Measurements from ENCODE around the gene XIRP1.

The XIRP1 gene

DNA sequence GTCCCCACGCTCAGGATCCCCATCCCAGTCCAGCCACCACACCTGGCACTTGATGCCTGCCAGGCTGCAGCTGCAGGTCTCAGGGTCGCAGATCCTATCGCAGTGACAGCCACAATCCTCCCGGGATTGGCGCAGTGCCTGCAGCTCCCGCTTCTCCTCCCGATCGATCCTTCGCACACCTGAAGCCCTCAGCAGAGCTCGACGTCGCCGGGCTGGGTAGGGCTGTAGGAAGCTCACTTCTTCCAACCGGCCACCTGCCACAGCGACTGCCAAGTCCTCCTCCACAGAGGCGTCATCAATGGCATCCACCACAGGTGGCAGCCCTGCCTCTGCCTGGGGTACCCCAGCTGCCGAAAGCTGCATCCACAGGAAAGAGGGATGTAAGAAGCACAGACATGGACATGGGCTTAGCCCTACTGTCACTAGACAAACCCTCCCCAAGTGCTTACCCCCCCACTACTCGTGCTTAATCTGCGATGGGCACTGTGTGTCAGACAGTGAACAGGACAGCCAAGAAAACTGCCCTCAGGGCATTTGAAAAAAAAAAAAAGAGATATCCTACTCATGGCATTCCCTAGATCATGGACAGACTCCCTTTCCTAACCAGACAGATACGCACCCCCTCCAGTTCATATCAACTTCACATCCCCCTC, 48.2 kb downstream of the XIRP1 start:
- Mint-ChIP-seq H3K36me3 (peaks cover 46 to 77% of the 10 kb centered on the region in 2 donors), H3K9me3 (no peaks in the 10 kb centered on the region), H3K4me1 (peaks cover 62 to 88% of the 10 kb centered on the region in 2 donors), H3K27ac (peak overlapping the region; percentile 44), H3K27me3 (no peaks in the 10 kb centered on the region), H3K4me3 (no peak overlapping the region)
- ATAC-seq (replicated peaks) (no peak), DNase-seq (no peak)

DNA sequence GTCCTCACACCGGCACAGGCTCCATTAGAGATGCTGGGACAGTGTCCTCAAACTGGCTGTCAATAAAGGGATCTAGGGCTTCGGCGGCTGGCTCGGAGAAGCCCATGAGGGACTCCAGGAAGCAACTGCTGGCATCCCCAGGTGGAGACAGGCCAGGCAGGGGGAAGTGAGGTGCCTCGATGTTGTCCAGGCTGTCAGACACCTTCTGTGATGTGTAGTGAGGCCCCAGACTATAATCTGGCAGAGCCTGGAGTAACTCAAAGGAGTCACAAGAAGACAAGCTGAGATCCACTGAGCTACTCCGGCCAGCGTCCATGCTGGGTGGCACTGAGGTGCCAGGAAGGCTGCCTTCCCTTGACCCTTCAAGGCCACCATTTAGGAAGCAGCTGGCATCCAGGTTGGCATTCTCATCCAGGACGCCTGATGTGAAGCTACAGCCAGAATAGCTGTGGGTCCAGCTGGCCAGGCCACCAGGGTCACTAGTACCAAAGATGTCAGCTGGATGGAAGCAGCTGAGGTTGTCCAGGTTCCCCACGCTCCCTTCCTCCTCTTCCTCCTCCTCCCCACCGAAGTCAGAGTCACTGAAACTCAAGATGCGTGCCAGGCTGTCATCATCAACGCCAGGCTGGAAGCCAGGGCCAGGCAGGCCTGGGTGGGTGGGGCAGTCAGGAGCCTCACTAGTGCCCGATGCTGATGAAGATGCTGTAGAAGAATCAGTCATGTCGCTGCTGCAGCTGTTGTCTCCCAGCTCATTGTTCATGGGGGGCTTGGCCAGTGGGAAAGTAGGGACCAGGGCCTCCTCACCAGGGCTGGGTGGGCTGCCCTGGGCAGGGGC, 49.1 kb downstream of the XIRP1 start:
- Mint-ChIP-seq H3K36me3 (peaks cover 41 to 75% of the 10 kb centered on the region in 2 donors), H3K27ac (peak overlapping the region; percentile 74), H3K4me3 (no peak overlapping the region), H3K27me3 (no peaks in the 10 kb centered on the region), H3K4me1 (peaks cover 59 to 88% of the 10 kb centered on the region in 2 donors), H3K9me3 (no peaks in the 10 kb centered on the region)
- ATAC-seq (replicated peaks), result no peak
- DNase-seq, result no peak

DNA sequence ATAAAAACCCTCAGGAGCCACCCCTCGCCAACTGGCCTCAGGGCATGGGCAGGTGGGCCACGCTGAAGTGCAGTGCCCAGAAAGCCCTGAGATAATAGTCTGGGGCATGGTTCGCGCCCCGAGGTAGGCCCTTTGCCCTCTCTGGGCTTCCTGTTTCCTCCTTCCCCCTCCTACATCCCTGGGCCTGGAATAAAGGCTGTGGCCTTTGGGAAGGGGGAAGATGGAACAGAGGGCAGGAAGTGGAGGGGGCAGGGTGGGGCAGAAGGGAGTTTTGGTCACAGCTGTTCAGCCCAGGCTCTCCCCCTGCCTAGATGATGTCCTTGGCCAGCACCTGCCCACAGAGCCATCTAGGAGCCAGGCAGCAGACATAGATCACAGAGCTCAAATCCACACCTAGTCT, 50.3 kb downstream of the XIRP1 start:
- H3K4me1 Mint-ChIP-seq, result peaks cover 49 to 83% of the 10 kb centered on the region in 2 donors
- ATAC-seq (replicated peaks), result no peak
- peaks cover 39 to 68% of the 10 kb centered on the region in 2 donors for H3K36me3 Mint-ChIP-seq
- no peaks in the 10 kb centered on the region for H3K27me3 Mint-ChIP-seq
- H3K27ac Mint-ChIP-seq, result peak overlapping the region; percentile 74
- no peak overlapping the region for H3K4me3 Mint-ChIP-seq
- H3K9me3 Mint-ChIP-seq, result no peaks in the 10 kb centered on the region
- no peak for DNase-seq

DNA sequence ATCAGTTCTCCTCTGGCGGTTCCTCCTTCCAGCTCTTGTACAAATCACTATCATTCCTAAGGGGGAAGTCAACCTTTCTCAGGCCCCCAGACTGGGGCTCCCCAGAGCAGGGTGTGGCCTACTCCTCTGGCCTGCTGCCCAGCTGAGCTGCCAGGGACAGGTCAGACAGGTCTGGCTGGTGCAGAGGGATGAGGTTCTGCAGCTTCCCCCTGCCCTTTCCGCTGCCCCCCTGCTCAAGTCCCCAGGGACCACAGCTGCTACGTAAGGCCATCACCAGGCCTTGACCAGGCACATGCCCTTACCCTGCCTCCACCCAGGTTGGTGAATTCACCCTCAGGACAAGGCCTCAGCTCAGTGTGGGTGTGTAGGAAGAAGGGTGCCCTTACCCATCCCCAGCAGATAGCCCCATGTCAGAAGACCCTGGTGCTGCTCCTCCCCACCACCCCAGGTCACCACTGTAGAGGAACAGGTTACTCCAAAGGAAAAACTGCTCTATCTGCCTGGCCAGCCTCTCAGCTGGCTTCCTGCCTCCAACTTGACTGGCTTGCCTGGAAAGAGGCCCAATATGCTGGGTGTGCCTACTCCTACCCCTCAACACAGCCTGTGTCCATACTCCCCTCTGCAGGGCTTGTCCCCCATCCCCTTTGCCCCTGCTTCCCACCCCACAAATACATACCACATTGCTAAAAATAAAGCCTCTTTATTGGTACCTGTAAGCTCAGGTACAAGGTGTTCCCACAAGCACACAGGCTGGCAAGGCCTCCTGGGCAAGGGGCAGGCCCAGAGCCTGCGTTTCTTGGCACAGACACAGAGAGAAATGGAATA, 51.0 kb downstream of the XIRP1 start:
- peak overlapping the region in 1 of 2 donors; percentile 11 for H3K4me3 Mint-ChIP-seq
- peak overlapping the region; percentile 92 for H3K27ac Mint-ChIP-seq
- peaks cover 34 to 66% of the 10 kb centered on the region in 2 donors for H3K36me3 Mint-ChIP-seq
- H3K27me3 Mint-ChIP-seq, result no peaks in the 10 kb centered on the region
- H3K4me1 Mint-ChIP-seq, result peaks cover 43 to 76% of the 10 kb centered on the region in 2 donors
- DNase-seq, result no peak
- peak; percentile 23 to 31 for ATAC-seq (replicated peaks)
- H3K9me3 Mint-ChIP-seq, result no peaks in the 10 kb centered on the region

DNA sequence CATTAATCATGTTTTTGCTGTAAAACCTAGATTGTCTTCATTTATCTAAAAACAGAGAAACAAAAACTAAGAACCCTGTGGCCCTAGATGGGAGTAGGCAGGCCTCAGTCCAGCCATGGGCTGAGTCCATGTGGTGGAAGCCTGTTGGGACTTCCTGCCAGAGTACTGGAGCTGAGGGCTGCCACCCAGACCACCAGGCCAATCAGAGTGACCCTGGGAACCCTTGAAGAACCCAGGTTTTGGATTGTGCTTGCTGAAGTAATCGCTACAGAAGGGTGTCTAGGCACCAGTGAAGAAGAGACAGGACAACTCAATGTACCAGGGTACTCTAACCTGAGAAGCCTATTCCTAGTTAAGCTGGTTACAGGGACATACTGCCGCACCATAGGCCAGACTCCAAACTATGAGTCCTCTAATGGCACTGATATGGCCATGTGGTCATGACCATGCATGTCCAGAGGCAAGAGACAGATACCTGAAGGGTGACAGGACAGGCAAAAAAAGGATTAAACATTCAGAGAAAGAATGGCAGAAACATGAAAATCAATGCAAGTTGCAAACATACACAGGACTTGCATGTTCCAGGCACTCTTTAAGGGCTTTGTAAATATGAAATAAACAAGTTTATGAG, 51.9 kb downstream of the XIRP1 start:
- H3K27ac Mint-ChIP-seq, result peak overlapping the region; percentile 42
- DNase-seq (no peak), ATAC-seq (replicated peaks) (no peak)
- no peaks in the 10 kb centered on the region for H3K27me3 Mint-ChIP-seq
- H3K4me1 Mint-ChIP-seq, result peaks cover 38 to 69% of the 10 kb centered on the region in 2 donors
- H3K9me3 Mint-ChIP-seq, result no peaks in the 10 kb centered on the region
- peaks cover 29 to 58% of the 10 kb centered on the region in 2 donors for H3K36me3 Mint-ChIP-seq
- H3K4me3 Mint-ChIP-seq, result no peak overlapping the region

DNA sequence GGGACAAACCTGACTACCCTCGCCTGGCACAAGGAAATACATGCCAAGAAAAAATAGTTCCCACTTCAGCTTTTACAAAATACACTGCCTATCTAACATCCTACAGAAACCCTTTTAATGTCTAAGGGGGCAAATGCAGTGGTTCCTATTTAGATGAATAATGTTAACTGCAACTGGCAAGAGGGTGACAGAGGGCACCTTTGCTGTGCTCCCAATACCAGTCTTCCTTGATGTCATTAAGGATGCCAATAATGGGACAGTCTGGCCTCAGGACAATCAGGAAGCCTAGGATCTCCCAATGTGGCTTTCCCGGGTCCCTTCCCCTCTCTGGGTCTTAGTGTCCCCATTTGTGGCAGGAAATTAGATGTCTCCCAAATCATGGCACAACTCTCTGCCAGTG, 53.0 kb downstream of the XIRP1 start:
- H3K36me3 Mint-ChIP-seq, result peaks cover 23 to 52% of the 10 kb centered on the region in 2 donors
- DNase-seq, result no peak
- no peak overlapping the region for H3K4me3 Mint-ChIP-seq
- no peak for ATAC-seq (replicated peaks)
- H3K27ac Mint-ChIP-seq, result peak overlapping the region; percentile 62
- no peaks in the 10 kb centered on the region for H3K27me3 Mint-ChIP-seq
- peaks cover 35 to 64% of the 10 kb centered on the region in 2 donors for H3K4me1 Mint-ChIP-seq
- H3K9me3 Mint-ChIP-seq, result no peaks in the 10 kb centered on the region

DNA sequence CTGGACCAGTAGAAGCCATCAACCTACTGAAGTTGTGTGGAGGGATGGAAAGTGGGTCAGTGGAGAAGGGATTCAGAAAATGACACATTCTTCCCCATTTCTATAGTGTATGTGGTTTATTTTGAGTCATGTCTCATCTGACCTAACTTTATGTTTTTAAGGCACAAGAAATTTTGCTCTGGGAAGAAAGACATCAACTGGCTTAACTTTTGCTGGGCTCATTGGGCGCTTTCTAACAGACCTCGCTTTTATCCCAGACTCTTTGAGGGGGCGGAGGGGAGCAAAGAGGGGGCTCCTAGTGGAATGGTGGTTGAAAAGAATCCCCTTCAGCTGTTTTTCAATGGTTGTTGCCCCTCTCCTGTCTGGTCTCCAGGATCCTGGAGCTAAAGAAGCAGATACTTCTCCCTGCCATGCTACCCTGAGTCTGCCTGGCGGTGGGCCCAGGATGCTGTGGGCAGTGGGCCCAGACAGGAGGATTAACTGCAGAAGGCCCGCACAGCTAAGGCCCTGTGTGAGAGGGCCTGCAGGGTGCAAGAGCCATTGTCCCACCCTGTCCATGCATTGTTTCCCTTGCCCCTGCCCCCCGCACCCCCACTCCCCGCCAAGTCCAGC, 53.5 kb downstream of the XIRP1 start:
- Mint-ChIP-seq H3K36me3 (peaks cover 18 to 49% of the 10 kb centered on the region in 2 donors), H3K27ac (peak overlapping the region; percentile 79), H3K27me3 (no peaks in the 10 kb centered on the region), H3K4me3 (peak overlapping the region in 1 of 2 donors; percentile 14), H3K4me1 (peaks cover 37 to 64% of the 10 kb centered on the region in 2 donors), H3K9me3 (no peaks in the 10 kb centered on the region)
- DNase-seq (no peak), ATAC-seq (replicated peaks) (peak; percentile 74 to 75)

DNA sequence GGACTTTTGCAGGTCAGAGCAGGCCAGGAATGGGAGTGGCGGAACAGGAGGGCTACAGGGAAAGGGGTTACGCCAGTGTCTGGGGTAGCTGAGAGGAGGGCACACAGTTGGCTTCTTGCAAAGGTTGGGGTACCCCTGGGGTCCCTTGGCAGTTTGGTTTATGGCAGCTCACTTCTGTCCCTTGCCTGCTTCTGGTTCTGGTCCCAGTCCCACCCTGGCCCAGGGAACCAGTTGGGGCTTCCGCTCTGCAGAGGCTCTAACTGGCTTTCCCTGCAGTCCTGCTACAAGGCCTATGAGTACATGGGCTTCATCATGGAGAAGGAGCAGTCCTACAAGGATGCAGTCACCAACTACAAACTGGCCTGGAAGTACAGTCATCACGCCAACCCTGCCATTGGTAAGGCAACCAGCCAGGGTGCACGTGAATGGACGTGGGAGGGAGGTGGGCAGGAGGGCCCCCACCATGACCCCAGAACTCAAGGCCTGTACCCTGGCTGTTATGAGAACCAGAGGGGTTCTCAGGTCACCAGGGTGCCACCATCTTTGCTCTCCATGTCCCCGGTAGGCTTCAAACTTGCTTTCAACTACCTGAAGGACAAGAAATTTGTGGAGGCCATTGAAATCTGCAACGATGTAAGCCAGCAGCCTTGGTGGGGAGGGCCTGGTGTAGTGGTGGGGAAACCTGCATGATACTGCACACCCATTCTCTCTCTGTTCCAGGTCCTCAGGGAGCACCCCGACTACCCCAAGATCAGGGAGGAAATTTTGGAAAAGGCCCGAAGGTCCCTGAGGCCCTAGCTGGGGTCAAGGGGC, 54.2 kb downstream of the XIRP1 start:
- peak overlapping the region in 1 of 2 donors; percentile 14 for H3K4me3 Mint-ChIP-seq
- H3K4me1 Mint-ChIP-seq, result peaks cover 41 to 61% of the 10 kb centered on the region in 2 donors
- peaks cover 11 to 42% of the 10 kb centered on the region in 2 donors for H3K36me3 Mint-ChIP-seq
- DNase-seq (no peak), ATAC-seq (replicated peaks) (peak in 1 of 2 donors; percentile 15)
- H3K9me3 Mint-ChIP-seq, result no peaks in the 10 kb centered on the region
- no peak overlapping the region for H3K27ac Mint-ChIP-seq
- H3K27me3 Mint-ChIP-seq, result no peaks in the 10 kb centered on the region

DNA sequence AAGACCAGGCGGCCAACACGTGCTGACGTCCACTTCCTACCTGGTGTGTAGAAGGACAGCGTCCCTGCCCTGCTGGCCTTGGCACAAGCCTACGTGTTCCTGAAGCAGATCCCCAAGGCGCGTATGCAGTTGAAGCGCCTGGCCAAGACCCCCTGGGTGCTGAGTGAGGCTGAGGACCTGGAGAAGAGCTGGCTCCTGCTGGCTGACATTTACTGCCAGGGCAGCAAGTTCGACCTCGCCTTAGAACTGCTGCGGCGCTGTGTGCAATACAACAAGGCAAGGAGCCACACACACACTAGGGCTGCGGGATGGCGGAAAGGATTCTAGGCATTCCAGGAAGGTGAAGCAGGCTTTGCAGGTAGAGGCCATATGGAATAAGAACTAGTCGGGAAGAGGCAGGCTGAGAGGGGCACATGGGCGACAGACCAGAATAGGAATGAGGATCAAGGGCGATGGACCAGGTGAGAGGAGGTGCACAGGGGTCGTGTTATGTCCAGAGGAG, 54.9 kb downstream of the XIRP1 start:
- ATAC-seq (replicated peaks) (no peak), DNase-seq (no peak)
- H3K27ac Mint-ChIP-seq, result no peak overlapping the region
- H3K27me3 Mint-ChIP-seq, result no peaks in the 10 kb centered on the region
- H3K4me3 Mint-ChIP-seq, result no peak overlapping the region
- H3K9me3 Mint-ChIP-seq, result no peaks in the 10 kb centered on the region
- peaks cover 5 to 37% of the 10 kb centered on the region in 2 donors for H3K36me3 Mint-ChIP-seq
- H3K4me1 Mint-ChIP-seq, result peaks cover 38 to 54% of the 10 kb centered on the region in 2 donors

DNA sequence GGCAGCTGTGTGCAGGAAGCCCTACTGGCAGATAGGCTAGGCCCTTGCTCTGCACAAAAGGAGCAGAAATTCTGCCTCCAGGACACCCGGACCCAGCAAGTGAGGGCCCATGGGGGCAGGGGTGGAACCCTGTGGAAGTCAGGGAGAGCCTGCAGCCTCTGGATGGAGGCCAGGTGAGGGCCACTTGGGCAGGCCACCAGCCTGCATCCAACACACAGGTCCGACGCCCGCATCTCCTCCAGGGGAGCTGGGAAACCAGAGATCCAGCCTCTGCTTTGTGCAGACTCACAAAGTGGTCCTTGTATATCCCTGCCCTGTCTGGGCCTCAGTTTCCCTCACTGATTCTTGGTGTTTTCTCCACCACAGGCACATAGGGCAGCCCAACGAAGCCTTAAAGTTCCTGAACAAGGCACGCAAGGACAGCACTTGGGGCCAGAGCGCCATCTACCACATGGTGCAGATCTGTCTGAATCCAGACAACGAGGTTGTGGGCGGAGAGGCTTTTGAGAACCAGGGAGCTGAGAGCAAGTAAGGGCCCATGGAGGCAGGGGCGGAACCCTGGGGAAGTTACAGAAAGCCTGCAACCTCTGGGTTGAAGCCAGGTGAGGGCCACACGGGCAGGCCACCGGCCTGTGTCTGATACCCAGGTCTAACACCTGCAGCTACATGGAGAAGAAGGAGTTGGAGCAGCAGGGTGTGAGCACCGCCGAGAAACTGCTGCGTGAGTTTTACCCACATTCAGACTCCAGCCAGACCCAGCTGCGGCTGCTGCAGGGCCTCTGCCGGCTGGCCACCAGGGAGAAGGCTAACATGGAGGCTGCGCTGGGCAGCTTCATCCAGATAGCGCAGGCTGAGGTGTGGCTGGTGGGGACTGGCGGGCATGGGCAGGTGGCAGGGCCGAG, 55.6 kb downstream of the XIRP1 start:
- no peak overlapping the region for H3K4me3 Mint-ChIP-seq
- H3K36me3 Mint-ChIP-seq, result peaks cover 5 to 33% of the 10 kb centered on the region in 2 donors
- H3K9me3 Mint-ChIP-seq, result no peaks in the 10 kb centered on the region
- H3K27ac Mint-ChIP-seq, result peak overlapping the region; percentile 20
- ATAC-seq (replicated peaks) (no peak), DNase-seq (no peak)
- H3K27me3 Mint-ChIP-seq, result no peaks in the 10 kb centered on the region
- H3K4me1 Mint-ChIP-seq, result peaks cover 35 to 47% of the 10 kb centered on the region in 2 donors

DNA sequence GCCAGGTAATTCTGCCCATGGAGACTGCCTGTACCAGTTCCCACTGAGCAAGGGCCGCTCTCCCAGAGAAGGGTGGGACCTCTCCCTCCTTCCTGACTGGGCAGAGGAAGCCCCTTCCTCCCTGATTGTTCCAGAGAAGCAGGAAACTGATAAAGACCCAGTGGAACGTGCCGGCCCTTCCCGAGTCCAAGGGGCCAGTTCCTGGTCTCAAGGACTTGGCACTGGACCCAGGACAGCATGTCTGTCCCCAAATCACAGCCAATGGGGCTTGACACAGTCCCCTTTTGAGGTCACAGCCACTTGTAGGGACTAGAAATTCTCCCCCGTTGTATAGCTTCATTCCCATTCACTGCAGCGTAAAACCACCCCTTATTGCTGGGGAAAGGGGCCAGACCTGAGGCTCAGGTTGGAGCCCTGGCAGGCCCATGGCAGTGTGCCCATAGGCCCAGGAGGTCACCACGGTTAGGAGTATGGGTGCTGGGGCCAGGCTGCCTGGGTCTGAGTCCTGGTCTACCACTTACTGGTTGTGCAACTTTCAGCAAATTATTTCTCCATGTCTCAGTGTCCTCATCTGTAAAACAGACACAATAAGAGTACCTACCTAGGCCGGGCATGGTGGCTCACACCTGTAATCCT, 57.1 kb downstream of the XIRP1 start:
- no peak overlapping the region for H3K27ac Mint-ChIP-seq
- peaks cover 26 to 32% of the 10 kb centered on the region in 2 donors for H3K4me1 Mint-ChIP-seq

More for the DNA sequence above, 57.1 kb downstream of the XIRP1 start:
- no peaks in the 10 kb centered on the region for H3K9me3 Mint-ChIP-seq
- peaks cover 5 to 22% of the 10 kb centered on the region in 2 donors for H3K36me3 Mint-ChIP-seq
- DNase-seq (no peak), ATAC-seq (replicated peaks) (no peak)
- no peaks in the 10 kb centered on the region for H3K27me3 Mint-ChIP-seq
- no peak overlapping the region for H3K4me3 Mint-ChIP-seq
